GM12878 (cell line): ENCODE data around the gene HMX2. TPM values are rescaled to one million over a fixed set of nuclear protein-coding genes. Genes with fewer than 3 reads are reported as not detected.

Source experiments
- ATAC-seq: fragments of 200-7000 bp; cut with Tn5 transposase; 3 replicates; pipeline ENCODE4 v1.9.1; 2020; ENCODE audit warnings: mild to moderate bottlenecking, moderate library complexity
- BruUV-seq: library from RNA; stranded (reverse); fragments of 400-500 nt; replicated peaks from 2 replicates; lab custom pipeline; 2021; lab: Mats Ljungman, UMichigan
- CTCF ChIA-PET: fragments of 300-600 bp; sonication (Branson Sonifier 250); formaldehyde crosslinking; extraction: SDS; loops from one replicate; lab custom pipeline; 2021; ENCODE audit warnings: inconsistent platforms; lab: Yijun Ruan, JAX
- POLR2A ChIA-PET: fragments of 350-600 bp; formaldehyde crosslinking; extraction: SDS; loops from one replicate; lab custom pipeline; 2021; ENCODE audit warnings: inconsistent platforms; lab: Charles Lee
- RAD21 ChIA-PET: fragments of 300-600 bp; sonication (Branson Sonifier 250); formaldehyde crosslinking; loops from one replicate; lab custom pipeline; 2023; ENCODE audit warnings: antibody characterized with exemption; ENCODE audit not compliant: unreplicated experiment; lab: Charles Lee
- SMC1A ChIA-PET: fragments of 300-600 bp; sonication (Branson Sonifier 250); formaldehyde crosslinking; loops from one replicate; lab custom pipeline; 2023; ENCODE audit not compliant: unreplicated experiment, uncharacterized antibody; lab: Charles Lee
- DNase-seq: peaks from one replicate; pipeline ENCODE4 v3.0.0-alpha.2; 2011; ENCODE audit warnings: low read depth, low spot score
- FAIRE-seq: peaks from 3 replicates; lab custom pipeline; 2011; peaks lifted over from hg19 to GRCh38; lab: Jason Lieb, UNC
- H2AFZ ChIP-seq: 2 replicates; pipeline ENCODE4 v1.6.0; 2011; ENCODE audit warnings: low read depth, low read length, control low read depth; ENCODE audit not compliant: control insufficient read depth
- H3K27ac ChIP-seq: 2 replicates; pipeline ENCODE4 v1.5.1; 2011; ENCODE audit warnings: control low read depth; ENCODE audit not compliant: control insufficient read depth, insufficient read depth
- H3K27me3 ChIP-seq, 2 experiments: replicated peaks in 1 of 2; 2 replicates each; pipeline versions ENCODE4 v1.6.0 to v1.6.1; 2011; ENCODE audit warnings: low read length in 1 of 2; ENCODE audit not compliant: control insufficient read depth in 2 of 2, insufficient read depth in 2 of 2
- H3K36me3 ChIP-seq, 2 experiments: 2 replicates each; pipeline ENCODE4 v1.5.1; 2011; ENCODE audit warnings: low read length in 1 of 2; ENCODE audit not compliant: control insufficient read depth in 2 of 2, insufficient read depth in 2 of 2
- H3K4me1 ChIP-seq: 2 replicates; pipeline ENCODE4 v1.6.1; 2011; ENCODE audit warnings: mild to moderate bottlenecking, low read length, moderate library complexity, mixed read lengths; ENCODE audit not compliant: control insufficient read depth, insufficient read depth
- H3K4me2 ChIP-seq: 2 replicates; pipeline ENCODE4 v1.6.0; 2011; ENCODE audit warnings: control low read depth; ENCODE audit not compliant: control insufficient read depth, insufficient read depth
- H3K4me3 ChIP-seq: fragments of 200-600 bp; sonication (generic); 2 replicates; pipeline ENCODE4 v1.5.1; 2016
- H3K79me2 ChIP-seq: 2 replicates; pipeline ENCODE4 v1.6.0; 2011; ENCODE audit warnings: low read length; ENCODE audit not compliant: control insufficient read depth, insufficient read depth
- H3K9ac ChIP-seq: 2 replicates; pipeline ENCODE4 v1.8.0; 2011; ENCODE audit warnings: low read length, control low read depth, mixed read lengths; ENCODE audit not compliant: control insufficient read depth, insufficient read depth
- H3K9me3 ChIP-seq: replicated peaks from 3 replicates; pipeline ENCODE4 v1.5.1; 2011; ENCODE audit warnings: mild to moderate bottlenecking, low read length; ENCODE audit not compliant: control insufficient read depth, insufficient read depth
- H4K20me1 ChIP-seq: 2 replicates; pipeline ENCODE4 v1.6.0; 2011; ENCODE audit not compliant: control insufficient read depth, insufficient read depth
- BHLHE40 ChIP-seq, 2 experiments: fragments of 450-650 bp in 1 of 2; IDR thresholded peaks; 2 replicates each; pipeline ENCODE4 v1.6.1; 2011 to 2017; ENCODE audit warnings: low read depth in 2 of 2, borderline replicate concordance in 1 of 2, improper control_type of control experiment in 1 of 2, low read length in 1 of 2, mild to moderate bottlenecking in 1 of 2
- EGR1 ChIP-seq, 2 experiments: IDR thresholded peaks; 1 replicate in 1 of 2; 2 replicates in 1 of 2; pipeline ENCODE4 v1.6.1; 2011 to 2012; ENCODE audit warnings: low read depth in 2 of 2, low read length in 2 of 2, borderline replicate concordance in 1 of 2, mild to moderate bottlenecking in 1 of 2, moderate library complexity in 1 of 2
- FOXK2 ChIP-seq: fragments of 450-650 bp; IDR thresholded peaks from 2 replicates; pipeline ENCODE4 v1.6.1; 2017; ENCODE audit warnings: mild to moderate bottlenecking, moderate library complexity
- HDAC6 ChIP-seq: fragments of 200-600 bp; sonication (generic); IDR thresholded peaks from one replicate; pipeline ENCODE4 v1.8.0; 2017; ENCODE audit warnings: antibody characterized with exemption; ENCODE audit not compliant: unreplicated experiment
- MEF2A ChIP-seq: IDR thresholded peaks from 2 replicates; pipeline ENCODE4 v1.6.1; 2011; ENCODE audit warnings: low read depth, mild to moderate bottlenecking, low read length, moderate library complexity; ENCODE audit not compliant: insufficient read depth
- NBN ChIP-seq: fragments of 450-650 bp; IDR thresholded peaks from 2 replicates; pipeline ENCODE4 v1.6.1; 2016
- NFYB ChIP-seq: IDR thresholded peaks from 2 replicates; pipeline ENCODE4 v1.6.1; 2011; ENCODE audit warnings: low read depth, mild to moderate bottlenecking, low read length, improper control_type of control experiment, moderate library complexity; ENCODE audit not compliant: insufficient read depth
- SUZ12 ChIP-seq: fragments of 200-600 bp; sonication (generic); IDR thresholded peaks from one replicate; pipeline ENCODE4 v1.6.1; 2018; ENCODE audit warnings: antibody characterized with exemption, mild to moderate bottlenecking; ENCODE audit not compliant: unreplicated experiment
- TCF7 ChIP-seq: IDR thresholded peaks from 2 replicates; pipeline ENCODE4 v1.6.1; 2014; ENCODE audit warnings: antibody characterized with exemption, borderline replicate concordance
- WGBS: methylation state at CpG from one replicate; pipeline ENCODE4 v1.1.6; 2016; ENCODE audit warnings: low lambda C conversion rate; ENCODE audit not compliant: insufficient replicate concordance, insufficient coverage; ENCODE audit errors: missing lambda C conversion rate; 5-methylcytosine and 5-hydroxymethylcytosine counted together
- in situ Hi-C: fragments of 300-500 bp; cut with MboI; formaldehyde crosslinking; loops from 9 replicates; pipeline ENCODE4 v1.14.3; 2018; ENCODE audit warnings: mixed read lengths
- intact Hi-C: fragments of 100-400 bp; cut with micrococcal nuclease; formaldehyde crosslinking; loops from one replicate; pipeline ENCODE4 v1.14.2; 2022; ENCODE audit not compliant: unreplicated experiment
- polyA plus RNA-seq, 11 experiments: library from polyadenylated mRNA; depleted of rRNA in 4 of 11; unstranded in 6 of 11; stranded (reverse) in 5 of 11; fragments of >200 nt; fragmentation: Nextera tagmentation in 4 of 11; fragmentation: Illumina TruSeq in 1 of 11; extraction: Ambion mirVana in 4 of 11; extraction: Trizol in 1 of 11; gene quantifications; 1 replicate in 1 of 11; 2 replicates in 10 of 11; pipeline versions ENCODE4 v1.2.1 to v1.2.3, GENCODE V29; 2011 to 2016; ENCODE audit warnings: inconsistent platforms in 2 of 11, missing spikeins in 2 of 11, low read depth in 1 of 11
- total RNA-seq, 4 experiments: library from RNA; depleted of rRNA in 3 of 4; stranded (reverse); fragments of >200 nt in 3 of 4; fragmentation: Illumina TruSeq in 1 of 4; extraction: Trizol in 1 of 4; gene quantifications; 2 replicates each; pipeline versions ENCODE4 v1.2.1 to v1.2.3, GENCODE V29; 2013 to 2021
- TF ChIP-seq, protein P1 (sequence below): fragments of 450-650 bp; IDR thresholded peaks from 2 replicates; pipeline ENCODE4 v1.6.1; 2016; ENCODE audit warnings: mild to moderate bottlenecking

HMX2 gene
- total and polyA plus RNA-seq, 10 of the 15 experiments (the other 5 are each of a cell fraction or from before 2014, with no cell fraction given): 1.4 to 31.3 (median 16.8) TPM; not detected in 1

DNA sequence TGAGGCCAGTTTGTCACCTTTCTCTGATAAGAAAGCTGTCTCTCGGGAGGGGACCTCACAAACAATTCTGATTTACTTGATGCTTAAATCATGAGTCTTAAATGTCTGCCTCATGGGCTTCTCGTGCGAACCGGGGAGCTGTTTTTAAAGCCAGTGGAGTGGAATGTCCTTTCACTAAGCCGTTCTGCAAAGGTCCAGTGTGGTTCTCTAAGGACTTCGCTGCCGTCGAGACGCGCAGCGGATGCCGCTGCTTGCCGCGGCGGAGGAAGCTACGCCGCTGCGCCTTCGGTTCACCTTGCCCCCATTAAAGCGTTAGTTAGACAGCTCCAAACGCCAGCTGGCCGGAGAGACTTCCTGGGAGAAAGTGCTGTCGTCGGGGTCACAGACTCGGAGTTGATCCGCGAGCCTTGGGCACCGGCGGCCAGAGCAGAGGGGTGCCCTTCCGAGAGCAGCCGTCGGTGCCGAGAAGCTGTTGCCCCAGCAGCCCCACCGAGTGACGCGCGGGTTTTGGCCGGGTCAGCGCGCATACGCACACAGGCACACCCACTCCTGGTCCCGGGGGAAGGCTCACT, 13.5 kb upstream of the HMX2 start:
- no peak overlapping the region for H3K9ac ChIP-seq
- H3K4me2 ChIP-seq: peak overlapping the region; percentile 91
- TF ChIP-seq SUZ12 (no peak), NFYB (no peak)
- in situ Hi-C loops: loop anchor here (5.0 kb wide), 2 partner anchors 418 to 833 kb away; no protein-coding TSS in a partner anchor
- ChIA-PET POLR2A (interaction anchor here (1.1 kb wide), 1 partner anchor 32 kb away, joined by 3 read pairs; no protein-coding TSS in a partner anchor), CTCF (interaction anchor here (0.6 to 4.3 kb wide), 9 partner anchors 9 to 423 kb away, joined by 3 to 33 read pairs (median 3); partner anchors contain the start of gene BUB3), SMC1A (interaction anchor here (0.9 to 2.2 kb wide), 4 partner anchors 246 to 424 kb away, joined by 3 to 10 read pairs (median 4); no protein-coding TSS in a partner anchor), RAD21 (interaction anchor here (2.1 kb wide), 1 partner anchor 423 kb away, joined by 20 read pairs; no protein-coding TSS in a partner anchor)
- peak overlapping the region; percentile 86; the same call in 1 of the 2 replicates for H3K4me3 ChIP-seq
- intact Hi-C loops: loop anchor here (5.0 kb wide), 1 partner anchor 258 kb away; no protein-coding TSS in a partner anchor
- H3K27ac ChIP-seq: no peak overlapping the region
- H3K9me3 ChIP-seq: no peaks in the 10 kb centered on the region; the same call in 2 of the 3 replicates
- peaks cover 7% of the 10 kb centered on the region for H3K4me1 ChIP-seq
- H2AFZ ChIP-seq: no peak overlapping the region
- ATAC-seq (no peak), FAIRE-seq (peak; percentile 57), DNase-seq (no peak)
- 77% methylated on average over 39 of the region's 42 CpGs for WGBS
- H3K79me2 ChIP-seq: peaks cover 27% of the 10 kb centered on the region
- H4K20me1 ChIP-seq: no peaks in the 10 kb centered on the region
- peaks cover 2 to 15% of the 10 kb centered on the region in 2 experiments; a peak in 3 of 4 replicates for H3K27me3 ChIP-seq
- BruUV-seq: no TSS peak
- H3K36me3 ChIP-seq: no peaks in the 10 kb centered on the region; a peak in 1 of 4 replicates

DNA sequence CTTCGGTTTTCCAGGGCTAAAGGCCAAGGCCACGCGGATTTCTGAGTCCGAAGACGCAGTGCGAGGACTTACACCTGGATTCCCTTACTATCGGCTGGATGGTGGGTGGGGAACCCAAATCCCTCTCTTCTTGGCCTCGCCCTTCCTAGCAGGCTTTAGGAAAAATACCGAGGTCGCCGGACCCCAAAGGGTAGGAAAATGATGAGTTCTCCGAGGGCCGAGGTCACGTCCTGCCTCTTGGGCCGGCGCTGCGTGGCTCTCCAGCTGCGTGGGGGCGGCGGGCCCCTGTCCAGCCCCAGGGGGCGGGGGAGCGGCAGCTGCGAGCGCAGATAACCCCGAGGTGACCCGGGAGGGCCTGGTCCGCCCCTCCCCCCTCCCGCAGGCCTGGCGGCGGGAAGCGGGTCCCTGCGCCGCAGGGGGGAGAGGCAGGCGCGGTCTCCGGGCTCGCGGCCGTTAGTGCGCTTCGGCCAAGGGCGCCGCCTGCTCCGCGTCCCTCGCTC, 13.0 kb upstream of the HMX2 start:
- no peak for FAIRE-seq
- 84% methylated on average over 33 of the region's 46 CpGs for WGBS
- H3K27me3 ChIP-seq: peaks cover 2 to 18% of the 10 kb centered on the region in 2 experiments; a peak in 3 of 4 replicates
- TF ChIP-seq HDAC6: peak; percentile 22
- TF ChIP-seq TCF7: no peak
- TF ChIP-seq NBN: no peak
- peak in 1 of 2 experiments; percentile 36; a peak in 1 of 3 replicates for TF ChIP-seq EGR1 (IDR thresholded peaks at IDR 0.05; ENCODE audit: borderline replicate concordance in 1 of 2, low read depth in 2 of 2, low read length in 2 of 2)
- peak; percentile 44 for TF ChIP-seq SUZ12
- no peak for TF ChIP-seq FOXK2
- no peak for TF ChIP-seq BHLHE40 (IDR thresholded peaks at IDR 0.05; ENCODE audit: borderline replicate concordance in 1 of 2, low read depth in 2 of 2, low read length in 1 of 2)
- TF ChIP-seq MEF2A: no peak
- TF ChIP-seq, protein P1, sequence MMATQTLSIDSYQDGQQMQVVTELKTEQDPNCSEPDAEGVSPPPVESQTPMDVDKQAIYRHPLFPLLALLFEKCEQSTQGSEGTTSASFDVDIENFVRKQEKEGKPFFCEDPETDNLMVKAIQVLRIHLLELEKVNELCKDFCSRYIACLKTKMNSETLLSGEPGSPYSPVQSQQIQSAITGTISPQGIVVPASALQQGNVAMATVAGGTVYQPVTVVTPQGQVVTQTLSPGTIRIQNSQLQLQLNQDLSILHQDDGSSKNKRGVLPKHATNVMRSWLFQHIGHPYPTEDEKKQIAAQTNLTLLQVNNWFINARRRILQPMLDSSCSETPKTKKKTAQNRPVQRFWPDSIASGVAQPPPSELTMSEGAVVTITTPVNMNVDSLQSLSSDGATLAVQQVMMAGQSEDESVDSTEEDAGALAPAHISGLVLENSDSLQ: no peak

More for the DNA sequence above, 13.0 kb upstream of the HMX2 start:
- DNase-seq: no peak
- H3K36me3 ChIP-seq: no peaks in the 10 kb centered on the region; a peak in 1 of 4 replicates
- H3K4me3 ChIP-seq: peak overlapping the region; percentile 86
- H3K4me2 ChIP-seq: peak overlapping the region; percentile 91
- peaks cover 31% of the 10 kb centered on the region for H3K79me2 ChIP-seq
- ChIA-PET RAD21 (interaction anchor here (2.1 kb wide), 1 partner anchor 423 kb away, joined by 20 read pairs; no protein-coding TSS in a partner anchor), POLR2A (interaction anchor here (1.1 kb wide), 1 partner anchor 32 kb away, joined by 3 read pairs; no protein-coding TSS in a partner anchor), CTCF (interaction anchor here (1.2 to 4.3 kb wide), 4 partner anchors 19 to 423 kb away, joined by 3 to 33 read pairs (median 9); partner anchors contain the start of gene BUB3), SMC1A (interaction anchor here (1.2 to 2.2 kb wide), 2 partner anchors 246 to 423 kb away, joined by 3 to 10 read pairs; no protein-coding TSS in a partner anchor)
- in situ Hi-C loops (loop anchor here (5.0 kb wide), 2 partner anchors 417 to 832 kb away; no protein-coding TSS in a partner anchor), intact Hi-C loops (loop anchor here (5.0 kb wide), 1 partner anchor 257 kb away; no protein-coding TSS in a partner anchor)
- peaks cover 7% of the 10 kb centered on the region for H3K4me1 ChIP-seq
- no peaks in the 10 kb centered on the region; the same call in 2 of the 3 replicates for H3K9me3 ChIP-seq
- no peak overlapping the region for H3K27ac ChIP-seq
- H4K20me1 ChIP-seq: no peaks in the 10 kb centered on the region
- H3K9ac ChIP-seq: no peak overlapping the region
- no peak for ATAC-seq
- no peak overlapping the region for H2AFZ ChIP-seq
- no TSS peak for BruUV-seq
